Retinal pigment epithelial cell (primary cell): ENCODE results near the gene EFTUD2.
A peak's percentile ranks its signal among the peaks of the same experiment; 100 is the strongest.
"Not testable (repeated sequence)": the region's sequence is repeated elsewhere in the genome, so short reads cannot be mapped to it uniquely, and the experiment has no call there.

Experiments
- DNase-seq: peaks from one replicate; pipeline ENCODE4 v3.0.0-alpha.2; 2010; ENCODE audit warnings: low read depth
- H3K4me3 ChIP-seq: 2 replicates; pipeline ENCODE4 v1.5.1; 2011; ENCODE audit warnings: mild to moderate bottlenecking, low read length, control low read depth, moderate library complexity
- TF ChIP-seq, protein P1 (sequence below): conservative IDR thresholded peaks from 2 replicates; pipeline ENCODE4 v1.5.1; 2011; ENCODE audit warnings: low read depth, low read length, control low read depth, inconsistent platforms

Gene EFTUD2

DNA sequence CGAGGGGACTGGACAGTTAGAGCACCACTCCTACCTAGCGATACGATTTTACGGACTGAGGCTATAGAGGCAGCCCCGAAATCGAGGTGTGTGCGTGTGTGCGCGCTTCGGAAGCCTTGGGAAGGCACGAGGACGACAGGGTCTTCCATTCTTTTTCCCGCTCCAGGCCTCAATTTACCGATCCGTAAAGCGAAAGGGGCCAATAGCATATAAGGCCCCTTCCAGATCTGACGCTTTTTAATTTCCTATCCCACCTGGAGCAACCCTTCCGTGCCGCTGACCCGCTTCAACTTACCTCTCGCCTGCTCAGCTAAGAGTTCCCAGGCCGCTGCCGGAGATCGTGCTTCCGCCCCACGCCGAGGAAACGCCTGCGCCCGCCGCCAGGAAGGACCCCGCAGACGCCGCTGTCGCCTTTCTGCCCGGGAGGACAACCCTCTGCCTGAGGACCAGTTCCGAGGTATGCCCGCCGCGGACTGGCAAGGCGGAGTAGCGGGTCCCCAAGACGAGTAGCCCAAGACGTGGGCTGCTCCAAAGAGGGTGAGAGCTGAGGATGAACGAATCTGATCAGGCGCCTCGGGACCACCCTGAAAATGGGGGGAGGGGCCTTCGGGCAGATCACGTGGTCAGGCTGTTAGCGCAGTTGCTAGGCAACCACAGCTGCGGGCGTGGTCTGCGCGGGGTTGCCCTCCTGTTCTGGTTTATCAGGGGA lies at the start of gene EFTUD2:
TSS of gene EFTUD2 (minus strand) at position 372 of the 709 bp plus-strand sequence. CDS start 4,924 bp downstream, outside the sequence.
- peak within 1 kb of the TSS; percentile 96 for H3K4me3 ChIP-seq
- TF ChIP-seq, protein P1, sequence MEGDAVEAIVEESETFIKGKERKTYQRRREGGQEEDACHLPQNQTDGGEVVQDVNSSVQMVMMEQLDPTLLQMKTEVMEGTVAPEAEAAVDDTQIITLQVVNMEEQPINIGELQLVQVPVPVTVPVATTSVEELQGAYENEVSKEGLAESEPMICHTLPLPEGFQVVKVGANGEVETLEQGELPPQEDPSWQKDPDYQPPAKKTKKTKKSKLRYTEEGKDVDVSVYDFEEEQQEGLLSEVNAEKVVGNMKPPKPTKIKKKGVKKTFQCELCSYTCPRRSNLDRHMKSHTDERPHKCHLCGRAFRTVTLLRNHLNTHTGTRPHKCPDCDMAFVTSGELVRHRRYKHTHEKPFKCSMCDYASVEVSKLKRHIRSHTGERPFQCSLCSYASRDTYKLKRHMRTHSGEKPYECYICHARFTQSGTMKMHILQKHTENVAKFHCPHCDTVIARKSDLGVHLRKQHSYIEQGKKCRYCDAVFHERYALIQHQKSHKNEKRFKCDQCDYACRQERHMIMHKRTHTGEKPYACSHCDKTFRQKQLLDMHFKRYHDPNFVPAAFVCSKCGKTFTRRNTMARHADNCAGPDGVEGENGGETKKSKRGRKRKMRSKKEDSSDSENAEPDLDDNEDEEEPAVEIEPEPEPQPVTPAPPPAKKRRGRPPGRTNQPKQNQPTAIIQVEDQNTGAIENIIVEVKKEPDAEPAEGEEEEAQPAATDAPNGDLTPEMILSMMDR: no peak
- DNase-seq: peak; percentile 54

DNA sequence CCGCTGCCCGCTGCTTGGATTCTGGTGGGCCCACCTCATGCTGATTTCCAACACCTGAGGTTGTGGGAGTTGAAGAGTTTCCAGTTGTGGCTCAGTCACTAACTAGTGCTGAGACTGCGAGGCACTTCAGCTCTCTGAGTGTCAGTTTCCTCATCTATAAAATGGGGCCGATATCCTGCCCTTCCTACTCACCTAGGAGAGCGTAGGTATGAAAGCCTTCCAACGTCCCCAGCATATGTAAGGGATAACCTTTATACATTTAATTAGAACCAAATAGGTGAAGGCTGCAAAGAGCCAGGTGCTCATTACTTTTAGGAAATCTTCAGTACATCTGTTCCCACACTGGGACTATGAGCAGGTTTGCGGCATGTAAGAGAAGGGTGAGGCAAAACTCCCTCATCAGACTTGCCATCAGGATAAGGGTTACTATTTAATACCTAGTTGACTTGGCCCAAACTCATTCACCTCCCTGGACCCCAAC lies 49.1 kb upstream of the EFTUD2 start:
- peak overlapping the region; percentile 92 for H3K4me3 ChIP-seq
- DNase-seq: no peak
- TF ChIP-seq, protein P1: no peak

DNA sequence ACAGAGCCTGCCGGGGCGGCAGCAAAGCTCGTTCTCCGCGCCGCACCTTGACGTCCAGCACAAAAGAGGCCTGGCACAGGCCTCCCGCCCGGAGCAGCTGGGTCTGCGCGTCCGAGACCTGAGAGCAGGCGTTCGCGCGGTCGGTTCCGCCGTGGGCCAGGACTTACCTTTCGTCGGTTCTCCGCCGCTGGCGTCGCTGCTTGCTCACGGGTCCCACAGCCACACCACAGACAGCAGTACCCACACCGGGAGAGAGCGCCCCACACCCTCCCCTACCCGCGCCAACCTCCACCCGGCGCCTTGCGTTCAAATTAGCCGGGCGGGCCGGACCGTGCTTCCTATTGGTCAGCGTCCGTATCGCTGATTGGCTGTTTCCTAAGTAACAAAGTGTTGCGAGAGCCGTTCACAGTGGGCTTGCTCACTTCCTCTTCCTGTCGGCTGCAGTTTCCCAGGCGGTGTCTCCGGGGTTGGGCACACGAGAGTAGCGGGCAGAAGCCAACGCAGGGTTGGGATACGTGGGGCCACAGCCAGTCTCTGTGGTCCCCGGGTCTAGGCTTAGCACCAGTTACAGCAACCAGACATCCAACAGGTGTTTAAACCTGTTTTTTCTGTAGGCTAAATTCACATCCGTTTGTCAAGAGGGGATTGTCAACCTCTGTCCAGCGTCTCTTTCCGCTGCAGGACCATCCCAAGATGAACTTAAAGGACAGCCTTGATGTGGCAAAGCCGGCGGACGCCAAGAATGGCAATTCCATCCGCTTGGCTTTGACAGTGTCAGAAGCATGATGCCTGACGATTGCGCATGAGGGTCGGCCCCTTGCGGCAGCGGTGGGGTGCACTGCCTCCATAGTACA lies 48.4 kb upstream of the EFTUD2 start, which contains the start of gene KIF18B:
TSS of gene KIF18B (minus strand) at position 313 of the 854 bp plus-strand sequence. CDS start 11,429 bp downstream, outside the sequence.
- DNase-seq: peak; percentile 78
- TF ChIP-seq, protein P1: no peak
- peak within 1 kb of the TSS; percentile 92 for H3K4me3 ChIP-seq

DNA sequence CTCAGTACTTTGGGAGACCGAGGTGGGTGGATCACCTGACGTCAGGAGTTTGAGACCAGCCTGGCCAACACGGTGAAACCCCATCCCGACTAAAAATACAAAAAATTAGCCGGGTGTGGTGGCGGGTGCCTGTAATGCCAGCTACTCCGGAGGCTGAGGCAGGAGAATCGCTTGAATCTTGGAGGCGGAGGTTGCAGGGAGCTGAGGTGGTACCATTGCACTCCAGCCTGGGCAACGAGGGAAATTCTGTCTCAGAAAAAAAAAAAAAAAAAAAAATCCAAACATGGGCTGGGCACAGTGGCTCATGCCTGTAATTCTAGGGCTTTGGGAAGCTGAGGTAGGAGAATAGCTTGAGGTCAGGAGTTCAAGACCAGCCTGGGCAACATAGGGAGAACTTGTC lies 46.4 kb upstream of the EFTUD2 start:
- H3K4me3 ChIP-seq, DNase-seq: not testable (repeated sequence)

DNA sequence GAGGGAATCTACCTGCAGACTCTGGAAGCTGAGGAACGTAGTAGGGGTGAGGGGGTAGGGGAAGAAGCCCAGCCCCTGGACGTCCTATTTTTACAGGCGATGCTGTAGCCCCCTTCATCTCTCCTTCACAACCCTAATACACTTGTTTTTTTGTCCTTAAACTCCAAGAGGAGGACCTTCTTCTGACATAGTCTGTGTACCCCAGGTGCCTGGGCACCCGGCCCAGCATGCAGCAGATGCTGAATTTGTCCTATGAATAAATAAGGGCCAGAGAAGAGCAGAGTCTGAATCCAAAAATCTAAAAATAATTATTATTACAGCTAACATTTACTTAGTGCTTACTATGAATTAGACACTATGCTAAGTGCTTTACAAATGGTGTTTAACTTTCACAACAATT lies 43.2 kb upstream of the EFTUD2 start:
- H3K4me3 ChIP-seq: no peak overlapping the region
- TF ChIP-seq, protein P1: no peak

DNA sequence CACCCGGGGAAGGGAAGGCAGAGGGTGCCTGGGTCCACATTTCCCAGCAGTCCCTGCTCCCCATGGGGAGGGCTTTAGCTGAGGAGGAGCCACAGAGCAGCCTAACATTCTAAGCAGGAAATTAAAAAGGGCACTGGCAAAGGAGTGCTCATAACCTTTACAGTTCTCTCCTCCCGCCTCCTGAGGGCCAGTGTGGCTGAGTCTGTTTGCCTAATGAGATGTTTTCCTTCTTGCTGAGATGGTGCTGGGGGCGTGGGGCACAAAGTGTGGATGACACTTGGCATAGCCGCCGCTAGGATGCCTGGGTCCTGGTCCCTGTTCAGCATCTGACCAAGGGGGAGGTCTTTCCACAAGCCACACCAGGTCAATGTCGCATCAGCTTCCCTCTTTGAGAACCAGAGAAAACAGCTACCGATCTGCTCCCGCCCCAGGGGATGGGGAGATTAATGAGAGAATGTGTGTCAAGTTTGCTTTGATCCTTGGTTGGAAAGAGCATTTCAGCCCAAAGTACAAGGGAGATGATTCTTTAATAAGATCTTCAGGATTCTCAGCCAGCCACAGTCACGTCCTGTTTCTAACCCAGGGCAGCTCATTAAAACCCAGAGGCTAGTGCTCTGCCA lies 42.6 kb upstream of the EFTUD2 start:
- no peak overlapping the region for H3K4me3 ChIP-seq
- no peak for DNase-seq
- TF ChIP-seq, protein P1: no peak

More for the DNA sequence above, 43.2 kb upstream of the EFTUD2 start:
- DNase-seq: no peak

DNA sequence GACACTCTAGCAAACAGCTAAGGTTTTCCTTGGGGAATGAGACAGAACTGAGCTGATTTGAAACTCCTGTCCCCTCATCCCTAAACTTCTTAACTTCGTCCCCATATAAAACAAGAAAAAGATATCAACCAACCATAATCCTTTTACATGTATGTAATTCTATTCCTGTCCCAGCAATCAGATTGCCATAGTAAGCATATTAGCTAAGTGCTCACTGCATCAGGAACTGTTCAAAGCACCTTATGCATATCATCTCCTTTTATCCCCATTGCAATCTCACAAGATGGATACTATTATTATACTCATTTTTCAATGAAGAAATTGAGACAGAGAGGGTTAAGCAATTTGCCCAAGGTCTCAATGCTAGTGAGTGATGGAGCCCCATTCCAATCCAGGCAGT lies 41.5 kb upstream of the EFTUD2 start:
- H3K4me3 ChIP-seq: peak overlapping the region; percentile 7
- no peak for DNase-seq
- TF ChIP-seq, protein P1: no peak
